ENCODE measurements around the gene MRPL18.
A peak's percentile ranks its signal among the peaks of the same experiment; 100 is the strongest.
"Not testable (repeated sequence)": the region's sequence is repeated elsewhere in the genome, so short reads cannot be mapped to it uniquely, and the experiment has no call there.

Gene MRPL18

GRCh38 chr6:159772196-159772595 is 18.1 kb upstream of the MRPL18 start:
- DNase-seq (ENCODE audit: low read depth, low spot score) = no peak

GRCh38 chr6:159777240-159777904 is 12.9 kb upstream of the MRPL18 start:
- DNase-seq (ENCODE audit: low read depth, low spot score) = no peak

GRCh38 chr6:159778131-159778530 is 12.1 kb upstream of the MRPL18 start:
- no peak for DNase-seq (ENCODE audit: low read depth, low spot score)

- no peak for DNase-seq (ENCODE audit: low read depth, low spot score)
These were observed 11.6 kb upstream of the MRPL18 start for GRCh38 chr6:159778542-159779103.

- DNase-seq (ENCODE audit: low read depth, low spot score) = no peak
These were observed 2.0 kb upstream of the MRPL18 start for GRCh38 chr6:159788276-159788675.

- DNase-seq (ENCODE audit: low read depth, low spot score) = no peak
These were observed 1.4 kb upstream of the MRPL18 start for GRCh38 chr6:159788753-159789376.

GRCh38 chr6:159789377-159790148 is 704 bp upstream of the MRPL18 start, which contains the start of gene TCP1:
Gene TCP1, minus strand, starts transcription at chr6:159789602. Its CDS starts 134 bp downstream, at chr6:159789468.
- peak; percentile 98 for DNase-seq (ENCODE audit: low read depth, low spot score)

GRCh38 chr6:159790956-159791598 is 810 bp downstream of the MRPL18 start:
- no peak for DNase-seq (ENCODE audit: low read depth, low spot score)

GRCh38 chr6:159794976-159795375 is 4.7 kb downstream of the MRPL18 start:
- not testable (repeated sequence) for DNase-seq (ENCODE audit: low read depth, low spot score)

- no peak for DNase-seq (ENCODE audit: low read depth, low spot score)
These were observed 7.3 kb downstream of the MRPL18 start for GRCh38 chr6:159797554-159797953.

GRCh38 chr6:159800141-159800865 is 10.0 kb downstream of the MRPL18 start, which contains the start of gene PNLDC1:
Gene PNLDC1, plus strand, starts transcription at chr6:159800276. Its CDS starts 32 bp downstream, at chr6:159800308.
- DNase-seq (ENCODE audit: low read depth, low spot score) = no peak

GRCh38 chr6:159801935-159802334 is 11.7 kb downstream of the MRPL18 start:
- no peak for DNase-seq (ENCODE audit: low read depth, low spot score)

GRCh38 chr6:159804504-159804903 is 14.2 kb downstream of the MRPL18 start:
- DNase-seq (ENCODE audit: low read depth, low spot score) = no peak

GRCh38 chr6:159805440-159806020 is 15.3 kb downstream of the MRPL18 start:
- DNase-seq (ENCODE audit: low read depth, low spot score) = no peak

- no peak for DNase-seq (ENCODE audit: low read depth, low spot score)
These were observed 15.8 kb downstream of the MRPL18 start for GRCh38 chr6:159806021-159806458.

GRCh38 chr6:159807150-159807858 is 17.0 kb downstream of the MRPL18 start:
- DNase-seq (ENCODE audit: low read depth, low spot score) = no peak

- DNase-seq (ENCODE audit: low read depth, low spot score) = no peak
These were observed 18.4 kb downstream of the MRPL18 start for GRCh38 chr6:159808647-159809046.

- DNase-seq (ENCODE audit: low read depth, low spot score) = no peak
These were observed 18.9 kb downstream of the MRPL18 start for GRCh38 chr6:159809149-159809548.

GRCh38 chr6:159813781-159814180 is 23.5 kb downstream of the MRPL18 start:
- no peak for DNase-seq (ENCODE audit: low read depth, low spot score)

GRCh38 chr6:159815410-159815809 is 25.1 kb downstream of the MRPL18 start:
- DNase-seq (ENCODE audit: low read depth, low spot score) = no peak
